Fibroblast of the aortic adventitia (primary cell): Measurements from ENCODE around the gene EXOC8. TPM values are rescaled to one million over a fixed set of nuclear protein-coding genes. Genes with fewer than 3 reads are reported as not detected.
"Not testable (repeated sequence)": the region's sequence is repeated elsewhere in the genome, so short reads cannot be mapped to it uniquely, and the experiment has no call there.

Experiments used
- DNase-seq: peaks from one replicate; pipeline ENCODE4 v3.0.0-alpha.2; 2010; ENCODE audit warnings: low read depth
- H3K4me3 ChIP-seq: 2 replicates; pipeline ENCODE4 v1.5.1; 2011; ENCODE audit warnings: low read depth, mild to moderate bottlenecking, control low read depth, low read length, moderate library complexity
- CTCF ChIP-seq: IDR thresholded peaks from 2 replicates; pipeline ENCODE4 v1.5.1; 2011; ENCODE audit warnings: mild to moderate bottlenecking, low read length, control low read depth, inconsistent platforms; ENCODE audit not compliant: insufficient read depth
- total RNA-seq: library from RNA; depleted of rRNA; stranded (reverse); fragments of >200 nt; gene quantifications from 2 replicates; pipeline ENCODE4 v1.2.3, GENCODE V29; 2012; ENCODE audit warnings: low replicate concordance

Gene EXOC8
- total RNA-seq, 1 donor: 19.3 TPM

GRCh38 chr1:231354330-231355020 is 16.8 kb upstream of the EXOC8 start:
- TF ChIP-seq CTCF: no peak
- no peak overlapping the region for H3K4me3 ChIP-seq
- peak; percentile 77 for DNase-seq

- TF ChIP-seq CTCF: no peak
- H3K4me3 ChIP-seq: no peak overlapping the region
- no peak for DNase-seq
These were observed 15.4 kb upstream of the EXOC8 start for GRCh38 chr1:231353086-231353485.

GRCh38 chr1:231351816-231352215 is 14.2 kb upstream of the EXOC8 start:
- no peak for DNase-seq
- TF ChIP-seq CTCF: no peak
- no peak overlapping the region for H3K4me3 ChIP-seq

GRCh38 chr1:231348856-231349255 is 11.2 kb upstream of the EXOC8 start:
- not testable (repeated sequence) for H3K4me3 ChIP-seq, DNase-seq

GRCh38 chr1:231348442-231348841 is 10.8 kb upstream of the EXOC8 start:
- TF ChIP-seq CTCF: no peak
- no peak overlapping the region for H3K4me3 ChIP-seq
- DNase-seq: no peak

GRCh38 chr1:231347961-231348360 is 10.3 kb upstream of the EXOC8 start:
- no peak overlapping the region for H3K4me3 ChIP-seq
- no peak for TF ChIP-seq CTCF
- DNase-seq: no peak

- TF ChIP-seq CTCF: no peak
- DNase-seq: no peak
- H3K4me3 ChIP-seq: no peak overlapping the region
These were observed 2.8 kb upstream of the EXOC8 start for GRCh38 chr1:231340328-231341013.
